GM23248 (cell line): ENCODE results near the gene SUSD4.

Experiments used
- EZH2 ChIP-seq: fragments of 200-600 bp; sonication (generic); IDR thresholded peaks from 2 replicates; pipeline ENCODE4 v1.6.1; 2018; ENCODE audit warnings: antibody characterized with exemption, mild to moderate bottlenecking; ENCODE audit not compliant: insufficient read depth, poor library complexity, severe bottlenecking
- EZH2phosphoT487 ChIP-seq: fragments of 200-600 bp; sonication (generic); IDR thresholded peaks from 2 replicates; pipeline ENCODE4 v1.6.1; 2018; ENCODE audit warnings: antibody characterized with exemption, moderate library complexity, mild to moderate bottlenecking, low read depth; ENCODE audit not compliant: insufficient read depth

GRCh38 chr1:223331301-223331700 is 32.7 kb downstream of the SUSD4 start:
- TF ChIP-seq EZH2 = no peak
- no peak for TF ChIP-seq EZH2phosphoT487
